Measurements from ENCODE around the gene PTH1R.
A peak's percentile ranks its signal among the peaks of the same experiment; 100 is the strongest.
"Not testable (repeated sequence)": the region's sequence is repeated elsewhere in the genome, so short reads cannot be mapped to it uniquely, and the experiment has no call there.

PTH1R gene

GRCh38 chr3:46909535-46910161 lies 32.1 kb downstream of the PTH1R start:
- DNase-seq (ENCODE audit: low read depth in 3 of 3, low spot score in 1 of 3), result peak; percentile 37 to 62 (median 45)

GRCh38 chr3:46910166-46910760 lies 32.7 kb downstream of the PTH1R start:
- DNase-seq (ENCODE audit: low read depth in 3 of 3, low spot score in 1 of 3), result no peak

GRCh38 chr3:46910914-46911313 lies 33.4 kb downstream of the PTH1R start:
- not testable (repeated sequence) for DNase-seq (ENCODE audit: low read depth in 3 of 3, low spot score in 1 of 3)

GRCh38 chr3:46912986-46913385 lies 35.5 kb downstream of the PTH1R start:
- no peak for DNase-seq (ENCODE audit: low read depth in 3 of 3, low spot score in 1 of 3)

- no peak for DNase-seq (ENCODE audit: low read depth in 3 of 3, low spot score in 1 of 3)
Measured at GRCh38 chr3:46913644-46914043, 36.1 kb downstream of the PTH1R start.

GRCh38 chr3:46914849-46915248 lies 37.3 kb downstream of the PTH1R start:
- no peak for DNase-seq (ENCODE audit: low read depth in 3 of 3, low spot score in 1 of 3)

- no peak for DNase-seq (ENCODE audit: low read depth in 3 of 3, low spot score in 1 of 3)
Measured at GRCh38 chr3:46915297-46915822, 37.8 kb downstream of the PTH1R start.

- DNase-seq (ENCODE audit: low read depth in 3 of 3, low spot score in 1 of 3), result no peak
Measured at GRCh38 chr3:46916278-46916677, 38.8 kb downstream of the PTH1R start.

GRCh38 chr3:46916799-46917198 lies 39.3 kb downstream of the PTH1R start:
- DNase-seq (ENCODE audit: low read depth in 3 of 3, low spot score in 1 of 3), result no peak

GRCh38 chr3:46917257-46917656 lies 39.7 kb downstream of the PTH1R start:
- no peak for DNase-seq (ENCODE audit: low read depth in 3 of 3, low spot score in 1 of 3)

- DNase-seq (ENCODE audit: low read depth in 3 of 3, low spot score in 1 of 3), result no peak
Measured at GRCh38 chr3:46918202-46918601, 40.7 kb downstream of the PTH1R start.

- DNase-seq (ENCODE audit: low read depth in 3 of 3, low spot score in 1 of 3), result no peak
Measured at GRCh38 chr3:46918634-46919033, 41.1 kb downstream of the PTH1R start.

- no peak for DNase-seq (ENCODE audit: low read depth in 3 of 3, low spot score in 1 of 3)
Measured at GRCh38 chr3:46921041-46921440, 43.5 kb downstream of the PTH1R start.

- DNase-seq (ENCODE audit: low read depth in 3 of 3, low spot score in 1 of 3), result no peak
Measured at GRCh38 chr3:46921871-46922271, 44.4 kb downstream of the PTH1R start.

GRCh38 chr3:46922426-46922825 lies 44.9 kb downstream of the PTH1R start:
- DNase-seq (ENCODE audit: low read depth in 3 of 3, low spot score in 1 of 3), result no peak

- no peak for DNase-seq (ENCODE audit: low read depth in 3 of 3, low spot score in 1 of 3)
Measured at GRCh38 chr3:46922871-46923558, 45.5 kb downstream of the PTH1R start.

- DNase-seq (ENCODE audit: low read depth in 3 of 3, low spot score in 1 of 3), result no peak
Measured at GRCh38 chr3:46923559-46924350, 46.2 kb downstream of the PTH1R start.

GRCh38 chr3:46924921-46925584 lies 47.5 kb downstream of the PTH1R start:
- DNase-seq (ENCODE audit: low read depth in 3 of 3, low spot score in 1 of 3), result no peak

- DNase-seq (ENCODE audit: low read depth in 3 of 3, low spot score in 1 of 3), result no peak
Measured at GRCh38 chr3:46925585-46925934, 48.0 kb downstream of the PTH1R start.

- DNase-seq (ENCODE audit: low read depth in 3 of 3, low spot score in 1 of 3), result no peak
Measured at GRCh38 chr3:46926039-46926438, 48.5 kb downstream of the PTH1R start.

GRCh38 chr3:46926447-46926846 lies 48.9 kb downstream of the PTH1R start:
- DNase-seq (ENCODE audit: low read depth in 3 of 3, low spot score in 1 of 3), result no peak

Data from stimulated activated CD4-positive, alpha-beta T cell treated with anti-CD3 and anti-CD28 coated beads, TNF-alpha, amount 100 ng/mL, for 1 hour (primary cell).